AG09319 (cell line): ENCODE data around the gene CFLAR.

Source experiments
- DNase-seq: peaks from one replicate; pipeline ENCODE4 v3.0.0-alpha.2; 2010; ENCODE audit warnings: low read depth; ENCODE audit errors: extremely low read depth
- CTCF ChIP-seq: IDR thresholded peaks from 2 replicates; pipeline ENCODE4 v1.5.1; 2011; ENCODE audit warnings: low read depth, mild to moderate bottlenecking, inconsistent platforms, low read length, moderate library complexity

Gene CFLAR

DNA sequence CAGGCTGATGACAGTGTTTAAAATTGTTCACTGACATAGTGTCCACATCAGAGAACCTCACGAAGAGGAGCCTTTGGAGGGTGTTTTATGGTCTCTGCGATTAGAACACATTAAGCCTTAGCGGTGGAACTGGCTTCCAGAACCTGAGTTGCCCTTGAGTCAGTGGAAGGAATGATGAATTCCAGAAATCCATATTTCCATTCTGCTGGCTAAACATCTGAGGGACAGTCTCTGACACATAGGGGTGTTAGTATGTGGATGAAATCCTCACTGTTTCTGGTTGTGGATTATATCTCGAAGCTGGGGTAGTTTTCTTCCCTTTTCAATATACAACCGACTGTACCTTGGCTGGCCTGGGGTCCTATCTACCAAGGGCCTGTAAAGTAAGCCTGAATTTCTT, 71.0 kb downstream of the CFLAR start:
- no peak for DNase-seq
- TF ChIP-seq CTCF: no peak

- TF ChIP-seq CTCF: no peak
- DNase-seq: no peak
Measured at GRCh38 chr2:201188449-201188848, 72.5 kb downstream of the CFLAR start.

DNA sequence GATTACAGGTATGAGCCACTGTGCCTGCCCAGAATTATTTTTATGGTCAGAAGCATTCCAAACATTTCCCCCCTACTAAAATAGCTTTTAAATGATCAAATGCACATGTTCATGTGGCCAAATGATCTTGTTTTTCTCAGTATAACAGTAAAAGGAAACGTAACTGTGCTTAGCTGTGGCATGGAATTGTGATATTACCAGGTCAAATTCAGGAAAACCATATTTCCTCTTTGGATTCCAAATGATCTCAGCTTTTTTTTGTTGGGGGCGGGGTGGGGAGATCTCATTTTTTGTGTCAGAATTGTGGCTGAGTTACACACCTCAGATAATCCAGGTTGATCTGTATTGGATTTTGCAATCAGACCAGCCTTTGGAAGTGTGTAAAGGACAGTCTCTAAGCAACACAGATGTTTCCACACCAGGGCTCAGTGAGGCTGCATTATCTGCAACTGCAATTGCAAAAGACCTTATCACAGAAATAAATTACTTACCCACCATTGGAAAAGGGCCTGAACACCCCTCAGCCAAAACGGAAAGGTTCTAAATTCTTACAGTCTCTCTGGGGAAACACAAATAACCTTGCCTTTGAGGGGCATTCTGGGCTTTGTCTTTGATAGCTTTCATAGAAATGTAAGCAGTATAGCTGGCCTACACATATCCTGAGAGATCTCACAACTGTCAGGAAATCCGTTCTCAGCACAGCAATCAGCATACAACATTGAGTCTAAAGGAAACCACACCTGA, 75.3 kb downstream of the CFLAR start:
- TF ChIP-seq CTCF: no peak
- no peak for DNase-seq

GRCh38 chr2:201194097-201194496, 78.1 kb downstream of the CFLAR start:
- no peak for DNase-seq
- no peak for TF ChIP-seq CTCF

GRCh38 chr2:201195331-201195730, 79.4 kb downstream of the CFLAR start:
- no peak for DNase-seq
- no peak for TF ChIP-seq CTCF

DNA sequence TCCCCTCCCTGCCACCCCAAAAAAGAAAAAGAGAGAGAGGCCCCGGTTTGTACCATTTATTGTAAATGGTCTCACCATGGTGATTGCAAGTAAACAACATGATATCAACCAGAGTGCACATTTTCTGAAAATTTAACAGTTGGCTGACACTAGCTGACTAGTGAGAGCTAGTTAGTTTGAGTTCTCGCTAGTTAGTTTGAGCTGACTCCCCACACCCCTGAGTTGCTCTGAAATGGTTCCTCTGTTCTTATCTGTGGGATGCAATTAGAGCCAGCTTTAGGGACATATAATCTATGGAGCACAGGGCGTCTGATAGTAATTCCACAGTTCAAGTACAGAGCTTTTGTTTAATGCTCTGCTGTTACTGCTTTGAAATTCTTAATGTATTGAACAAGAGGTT, 80.0 kb downstream of the CFLAR start:
- TF ChIP-seq CTCF: no peak
- DNase-seq: no peak

DNA sequence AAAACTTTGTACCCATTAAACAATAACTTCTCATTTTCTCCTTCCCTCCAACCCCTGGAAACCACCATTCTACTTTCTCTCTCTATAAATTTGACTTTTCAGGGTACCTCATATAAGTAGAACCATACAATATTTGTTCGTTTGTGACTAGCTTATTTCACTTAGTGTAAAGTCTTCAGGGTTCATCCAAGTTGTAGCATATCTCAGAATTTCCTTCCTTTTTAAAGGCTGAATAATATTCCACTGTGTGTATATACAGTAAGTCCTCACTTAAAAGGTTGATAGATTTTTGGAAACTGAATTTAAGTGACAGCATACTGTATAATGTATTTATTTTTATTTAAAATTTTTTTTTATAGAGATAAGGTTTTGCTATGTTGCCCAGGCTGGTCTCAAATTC, 80.8 kb downstream of the CFLAR start:
- TF ChIP-seq CTCF: no peak
- no peak for DNase-seq
